HG03135 (cell line): ENCODE data around the gene ZFYVE28.
"Not testable (repeated sequence)": the region's sequence is repeated elsewhere in the genome, so short reads cannot be mapped to it uniquely, and the experiment has no call there.

Source experiments
- ATAC-seq: cut with Tn5 transposase; IDR thresholded peaks from one replicate; pipeline ENCODE4 v1.9.1; 2021; ENCODE audit warnings: mild to moderate bottlenecking, moderate library complexity; ENCODE audit not compliant: unreplicated experiment

Gene ZFYVE28

DNA sequence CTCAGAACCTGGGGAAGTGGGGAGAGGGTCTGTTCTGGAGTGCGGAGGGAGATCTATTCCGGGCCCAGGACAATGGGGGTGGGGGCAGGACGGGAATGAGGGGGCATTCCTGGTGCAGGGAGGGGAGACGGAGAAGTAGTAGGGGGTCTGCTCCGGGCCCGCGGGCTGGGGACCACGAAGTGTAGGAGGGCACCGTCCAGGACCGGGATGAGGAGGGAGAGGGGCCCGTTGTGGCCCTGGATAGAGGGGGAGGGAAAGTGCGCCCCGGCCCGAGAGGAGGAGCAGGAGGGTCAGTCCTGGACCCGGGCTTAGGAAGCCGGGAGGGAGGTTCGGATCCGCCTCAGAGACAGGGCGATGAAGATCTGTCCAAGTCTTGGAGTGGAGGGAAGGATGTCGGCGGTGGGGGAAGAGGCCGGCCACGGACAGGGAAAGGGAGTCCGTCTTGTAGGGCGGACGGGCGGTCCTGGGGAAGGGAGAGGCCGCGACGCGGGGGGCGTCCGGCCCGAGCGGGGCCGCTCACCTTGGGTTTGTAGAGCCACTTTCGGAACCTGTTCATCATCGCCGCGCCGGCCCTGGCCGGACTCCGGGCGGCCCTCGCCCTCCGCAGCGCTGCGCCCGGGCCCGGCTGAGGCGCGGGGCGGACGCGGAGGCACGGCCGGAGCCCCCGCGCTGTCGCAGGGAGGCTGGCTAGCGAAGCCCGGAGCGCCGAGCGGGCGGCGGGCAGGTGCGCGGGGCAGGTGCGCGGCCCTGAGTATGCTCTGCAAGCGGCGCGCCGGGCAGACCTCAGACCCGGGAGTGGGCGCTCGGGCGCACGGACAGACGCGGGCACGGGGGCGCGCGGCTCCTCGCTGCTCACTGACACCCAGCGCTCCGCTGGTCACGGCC lies at the start of gene ZFYVE28:
TSS of gene ZFYVE28 (minus strand) at position 881 of the 885 bp plus-strand sequence. CDS start at position 559, 322 bp downstream.
- ATAC-seq = peak; percentile 23

DNA sequence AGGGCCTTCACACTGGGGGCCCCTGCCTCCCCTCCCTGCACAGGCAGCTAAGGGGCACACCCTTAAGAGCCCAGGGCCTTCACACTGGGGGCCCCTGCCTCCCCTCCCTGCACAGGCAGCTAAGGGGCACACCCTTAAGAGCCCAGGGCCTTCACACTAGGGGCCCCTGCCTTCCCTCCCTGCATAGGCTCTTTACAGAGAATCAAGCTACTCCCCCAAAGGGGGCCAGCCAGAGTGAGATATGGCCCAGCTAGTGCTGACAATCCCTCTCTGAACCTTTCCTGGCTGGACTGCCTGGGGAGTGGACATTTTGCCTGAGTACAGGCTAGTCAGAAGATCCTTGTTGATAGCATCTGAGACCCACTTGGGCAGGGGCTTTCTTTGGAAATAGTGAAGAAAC lies 47.1 kb upstream of the ZFYVE28 start:
- not testable (repeated sequence) for ATAC-seq

DNA sequence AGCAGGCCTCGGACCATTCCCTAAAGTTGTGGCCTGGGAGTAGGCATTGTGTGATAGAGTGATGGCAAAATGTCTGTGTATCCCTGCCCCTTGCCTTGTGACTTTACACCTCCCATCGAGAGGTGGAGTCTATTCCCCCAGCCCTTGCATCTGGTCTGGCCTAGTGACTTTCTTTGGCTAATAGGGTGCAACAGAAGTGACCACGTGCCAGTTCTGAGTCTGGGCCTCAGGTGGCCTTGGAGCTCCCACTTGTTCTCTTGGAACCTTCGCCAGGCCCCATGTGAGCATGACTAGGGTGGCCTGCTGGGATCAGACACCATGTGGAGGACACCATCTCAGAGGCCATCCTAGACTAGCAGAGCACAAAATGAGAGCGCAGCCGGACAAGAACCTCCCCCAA lies 46.6 kb upstream of the ZFYVE28 start:
- ATAC-seq = no peak

DNA sequence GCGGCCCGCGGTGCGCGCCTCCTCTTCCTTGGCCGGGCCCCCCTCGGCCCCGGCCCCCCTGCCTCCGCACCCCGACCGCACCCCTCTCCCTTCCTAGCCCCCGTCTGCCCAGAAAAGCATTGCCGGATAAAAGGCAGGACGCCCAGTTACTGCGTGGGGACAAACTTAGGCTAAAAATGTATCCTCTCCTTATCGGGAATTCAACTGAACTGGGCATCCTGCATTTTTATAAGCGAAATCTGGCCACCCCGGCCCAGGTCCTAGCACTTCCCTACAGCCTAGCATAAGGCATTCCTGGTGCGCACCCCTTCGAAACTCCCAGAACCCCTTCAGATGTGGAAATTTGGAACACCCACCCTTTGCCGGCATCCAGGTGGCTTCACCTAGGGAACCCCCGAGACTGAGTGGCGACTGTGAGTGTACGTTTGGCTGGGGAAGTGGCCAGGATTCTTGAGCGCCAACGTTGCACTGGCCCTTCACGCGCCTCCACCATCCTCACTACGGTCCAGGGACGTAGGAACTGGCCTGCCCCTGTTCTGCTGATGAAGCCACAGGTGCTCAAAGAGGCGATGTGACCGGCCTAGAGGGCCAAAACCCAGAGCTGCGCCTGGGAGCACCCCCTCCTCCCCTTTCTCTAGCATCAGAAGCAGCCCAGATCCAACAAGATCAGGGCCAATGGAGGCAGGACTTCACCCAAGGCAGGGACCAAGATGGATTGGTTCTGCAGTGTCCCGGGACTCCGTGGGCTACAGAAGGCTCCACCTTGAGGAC lies 44.7 kb upstream of the ZFYVE28 start:
- no peak for ATAC-seq

DNA sequence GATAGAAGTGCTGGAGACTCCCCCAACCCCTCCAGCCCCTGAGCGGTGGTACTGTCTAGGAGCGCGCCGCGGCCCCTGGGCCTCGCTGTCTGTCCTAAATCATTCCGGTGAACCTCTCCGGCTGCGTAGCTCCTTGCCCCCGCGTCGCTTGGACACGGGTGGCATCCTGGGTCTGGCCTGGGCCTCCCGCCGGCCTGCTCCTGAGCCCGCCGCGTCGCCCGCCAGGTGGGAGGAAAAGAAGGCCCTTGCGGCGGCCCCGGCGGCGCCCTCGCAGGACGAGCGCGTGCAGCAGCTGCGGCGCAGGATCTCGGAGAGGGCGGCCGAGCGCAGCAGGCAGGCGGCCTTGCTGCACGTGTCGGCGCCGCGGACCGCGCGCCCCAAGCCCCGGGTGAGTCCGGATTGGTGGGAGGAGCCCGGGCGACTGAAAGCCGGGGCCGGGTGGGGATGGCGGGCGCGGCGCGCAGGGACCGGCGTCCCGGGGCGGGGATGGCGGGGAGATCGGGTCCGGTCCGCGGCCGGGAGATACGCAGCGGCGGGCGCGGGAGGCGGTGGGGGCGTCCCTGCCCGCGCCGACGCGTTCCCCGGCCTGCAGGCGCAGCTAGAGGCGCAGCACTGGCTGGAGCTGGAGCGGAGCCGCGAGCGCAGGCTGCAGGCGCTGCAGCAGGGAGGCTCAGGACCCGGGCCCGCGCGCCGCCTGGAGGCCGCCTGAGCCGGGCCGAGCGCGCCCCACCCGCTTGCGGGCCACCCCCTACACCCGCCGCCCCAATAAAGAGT lies 44.0 kb upstream of the ZFYVE28 start:
- ATAC-seq = peak; percentile 69

DNA sequence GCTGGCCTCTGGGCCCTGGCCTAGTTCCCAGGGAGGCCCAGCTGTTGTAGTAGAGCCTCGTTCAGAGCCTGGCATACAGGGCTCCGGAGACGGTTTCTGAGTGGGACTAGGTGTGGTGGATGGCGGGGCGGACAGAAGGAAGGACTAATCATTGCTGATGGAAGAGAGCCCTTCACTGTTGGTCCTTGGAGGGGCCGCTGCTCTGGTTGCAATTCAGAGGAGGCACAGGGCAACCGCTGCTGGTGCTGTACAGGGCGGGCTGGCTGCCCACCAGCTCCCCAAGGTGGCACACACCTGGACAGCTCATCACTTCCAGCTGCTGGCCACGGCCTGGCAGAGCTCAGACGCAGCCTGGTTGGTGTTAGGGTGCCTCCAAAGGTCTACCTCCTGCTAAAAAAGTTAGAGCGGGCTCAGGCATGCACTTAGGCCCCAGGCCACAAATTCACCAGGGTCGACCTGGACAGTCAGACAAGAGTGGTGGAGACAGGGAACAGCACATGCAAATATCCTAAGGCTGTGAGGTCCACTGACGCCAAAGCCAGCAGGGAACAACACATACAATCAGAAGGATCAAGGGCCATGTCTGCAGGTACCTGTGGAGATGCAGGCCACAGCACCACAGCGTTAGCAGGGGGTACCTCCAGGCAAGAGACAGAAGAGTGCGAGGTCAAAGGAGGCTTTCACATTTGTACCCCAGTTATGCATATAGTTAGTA lies 43.0 kb upstream of the ZFYVE28 start:
- no peak for ATAC-seq

DNA sequence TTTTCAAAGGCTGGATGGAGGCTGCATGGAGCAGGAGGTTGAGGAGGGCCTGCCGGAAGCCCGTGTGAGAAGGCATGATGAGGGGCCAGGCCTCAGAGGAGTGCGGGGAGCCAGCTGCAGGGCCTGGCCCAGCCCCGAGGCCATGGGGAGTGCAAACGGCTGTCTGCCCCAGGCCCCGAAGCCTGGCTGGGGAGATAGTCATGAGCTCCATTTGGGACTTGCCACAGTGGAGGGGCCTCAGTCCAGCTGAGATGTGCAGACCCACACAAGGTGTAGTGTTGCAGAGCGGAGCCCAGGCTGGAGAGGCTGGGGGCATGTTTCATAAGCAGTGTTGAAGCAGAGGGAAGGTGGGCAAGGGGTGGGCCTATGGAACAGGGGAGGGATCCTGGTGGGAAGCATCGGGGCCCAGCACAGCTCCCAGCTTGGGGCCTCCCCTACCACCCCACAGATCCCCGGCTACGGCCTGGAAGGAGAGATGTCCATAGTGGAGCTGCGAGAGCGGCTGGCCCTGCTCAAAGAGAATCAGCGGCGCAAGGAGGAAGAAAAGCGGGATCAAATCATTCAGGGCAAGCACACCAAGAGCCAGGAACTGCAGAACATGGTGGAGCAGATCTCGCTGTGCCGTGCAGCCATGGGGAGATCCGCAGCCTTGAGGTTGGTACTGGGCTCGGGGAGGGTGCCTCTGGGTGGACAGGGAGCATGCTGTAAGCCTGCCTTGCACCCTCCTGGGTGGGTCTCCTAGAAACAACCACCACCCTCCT lies 41.3 kb upstream of the ZFYVE28 start:
- no peak for ATAC-seq

DNA sequence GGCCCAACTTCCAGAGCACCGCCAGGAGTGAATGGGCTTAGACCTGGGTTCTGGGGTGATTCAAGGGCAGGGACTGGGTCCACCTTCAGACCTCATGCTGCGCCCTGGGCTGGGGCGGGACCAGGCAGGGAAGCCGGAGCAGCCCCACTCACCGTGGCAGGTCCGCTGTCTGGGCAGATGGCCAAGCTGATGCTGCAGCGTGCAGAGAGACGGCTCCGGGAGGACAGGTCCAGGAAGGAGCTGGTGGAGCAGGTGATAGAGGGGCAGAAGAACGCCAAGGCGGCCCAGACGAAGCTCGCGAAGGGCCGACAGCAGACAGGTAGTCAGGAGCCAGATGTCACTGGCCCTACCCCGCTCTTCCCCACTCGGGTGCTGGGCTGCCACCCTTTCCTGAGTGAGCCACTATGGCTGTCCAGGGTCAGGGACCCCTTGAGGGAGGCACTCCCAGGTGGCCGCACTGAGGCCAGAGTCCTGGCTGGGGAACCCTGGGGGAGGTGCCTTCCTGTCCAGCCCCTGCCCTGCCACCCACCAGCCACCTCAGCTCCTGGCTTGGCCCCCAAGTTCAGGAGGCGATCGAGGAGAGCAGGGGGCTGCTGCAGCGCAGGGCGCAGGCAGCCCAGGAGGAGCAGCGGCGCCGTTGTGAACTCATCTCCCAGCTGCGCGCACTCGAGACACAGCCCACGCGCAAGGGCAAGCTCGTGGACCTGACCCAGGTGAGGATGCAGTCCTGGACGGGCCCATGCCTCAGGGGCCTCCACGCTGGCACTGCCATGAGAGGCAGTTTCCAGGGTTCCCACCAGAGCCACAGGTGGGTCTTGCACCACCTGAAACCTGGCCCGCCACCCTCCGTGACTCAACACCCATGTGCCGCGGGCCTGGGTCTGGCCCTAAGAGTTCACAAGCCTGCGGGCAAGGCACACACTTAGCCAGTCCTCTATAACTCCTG lies 40.4 kb upstream of the ZFYVE28 start:
- ATAC-seq = no peak

DNA sequence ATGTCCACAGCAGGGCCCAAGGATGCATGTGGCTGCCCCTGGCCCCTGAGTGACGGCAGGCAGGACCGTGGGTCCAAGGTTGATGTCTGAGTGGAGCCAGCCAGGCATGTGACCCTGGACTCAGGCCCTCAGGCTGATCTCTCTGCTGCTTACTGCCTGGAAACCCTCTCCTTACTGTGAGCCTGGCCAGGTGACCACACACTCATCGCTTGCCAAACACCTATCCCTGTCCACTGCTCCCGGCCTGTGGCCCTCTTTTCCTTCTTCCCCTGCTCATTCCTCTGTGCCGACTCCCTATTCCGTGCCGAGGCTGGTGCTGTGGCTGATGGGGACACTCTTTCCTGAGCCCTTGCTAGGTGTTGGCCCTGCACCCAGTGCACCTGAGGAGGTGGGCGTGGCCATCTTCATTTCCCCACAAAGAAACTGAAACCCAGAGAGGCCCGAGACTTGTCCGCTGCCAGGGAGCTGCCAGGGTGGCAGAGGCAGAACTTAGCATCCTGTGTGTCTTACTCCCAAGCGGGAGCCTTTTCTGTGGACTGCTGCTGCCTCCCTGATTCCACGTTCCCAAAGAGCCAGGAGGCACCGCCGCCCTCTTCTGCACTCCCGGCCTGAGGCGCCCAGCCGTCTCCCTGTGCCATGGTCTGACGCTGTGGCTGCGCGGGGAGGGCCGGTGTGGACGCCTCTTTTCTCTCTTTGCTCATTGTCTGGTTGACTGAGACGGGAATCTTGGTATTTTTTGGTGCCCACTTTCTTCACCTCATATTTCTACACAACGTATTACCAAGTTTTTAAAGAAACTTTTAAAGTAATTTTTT lies 39.2 kb upstream of the ZFYVE28 start:
- ATAC-seq = no peak

DNA sequence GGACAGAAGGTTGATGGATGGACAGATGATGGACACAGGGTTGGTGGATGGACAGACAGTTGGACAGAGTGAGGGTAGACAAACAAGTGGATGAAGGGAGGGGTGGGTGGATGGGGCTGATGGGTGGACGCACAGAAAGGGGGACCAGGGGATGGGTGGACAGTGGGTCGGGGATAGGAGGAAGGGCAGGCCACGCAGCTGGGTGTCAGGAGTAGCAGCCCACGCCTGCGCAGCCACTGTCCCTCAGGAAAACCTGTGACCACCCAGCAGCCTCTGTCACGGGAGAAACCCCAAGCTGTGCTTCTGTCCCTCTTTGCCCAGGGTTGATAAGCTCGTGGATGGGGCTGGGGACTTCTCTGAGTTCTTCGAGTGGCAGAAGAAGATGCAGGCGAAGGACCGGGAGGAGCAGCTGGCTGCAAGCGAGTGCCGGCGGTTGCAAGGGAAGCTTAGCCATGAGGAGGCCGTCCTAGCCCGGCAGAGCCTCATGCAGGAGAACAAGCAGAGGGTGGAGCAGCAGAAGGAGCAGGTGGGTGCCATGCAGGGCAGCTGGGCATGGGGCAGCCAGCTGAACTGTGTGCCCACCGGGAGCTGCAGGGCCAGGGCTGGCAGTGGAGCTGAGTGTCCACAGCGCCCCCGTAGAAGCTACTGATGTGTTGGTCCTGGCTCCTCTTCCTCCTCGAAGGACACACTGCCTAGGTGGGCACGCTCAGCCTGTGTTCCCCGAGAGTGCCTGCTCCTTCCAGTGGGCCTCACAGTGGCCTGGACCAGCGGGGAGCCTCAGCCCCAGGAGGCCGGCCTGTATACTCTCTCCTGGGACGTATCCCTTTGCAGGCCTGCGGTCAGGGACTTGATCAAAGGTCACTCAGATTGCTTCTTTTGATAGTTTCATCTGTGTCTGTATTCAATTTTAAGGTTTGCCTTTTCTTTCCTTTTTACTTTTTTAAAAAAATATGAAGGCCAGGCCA lies 33.7 kb upstream of the ZFYVE28 start:
- ATAC-seq = no peak

DNA sequence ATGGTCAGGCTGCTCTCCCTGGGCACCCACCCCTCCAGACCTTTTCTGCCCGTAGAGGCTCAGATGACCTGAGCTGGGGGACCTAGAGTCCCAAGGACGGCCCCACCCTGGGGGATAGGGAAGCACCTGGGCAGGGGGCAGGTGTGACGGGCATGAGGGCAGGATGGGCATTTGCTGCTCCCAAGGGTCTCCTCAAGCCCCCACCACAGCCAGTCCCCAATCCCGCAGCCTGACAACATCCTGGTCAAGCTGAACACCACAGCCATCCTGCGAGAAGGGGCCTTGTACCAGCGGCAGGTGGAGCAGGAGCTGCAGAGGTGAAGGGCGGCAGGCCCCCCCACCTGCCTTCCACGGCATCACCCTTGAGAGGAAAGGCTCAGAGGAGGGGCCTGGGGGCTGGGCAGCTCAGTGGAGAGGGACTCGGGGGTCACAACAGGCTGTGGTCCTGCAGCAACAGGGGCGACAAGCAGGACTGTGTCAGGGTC lies 32.6 kb upstream of the ZFYVE28 start:
- ATAC-seq = no peak

DNA sequence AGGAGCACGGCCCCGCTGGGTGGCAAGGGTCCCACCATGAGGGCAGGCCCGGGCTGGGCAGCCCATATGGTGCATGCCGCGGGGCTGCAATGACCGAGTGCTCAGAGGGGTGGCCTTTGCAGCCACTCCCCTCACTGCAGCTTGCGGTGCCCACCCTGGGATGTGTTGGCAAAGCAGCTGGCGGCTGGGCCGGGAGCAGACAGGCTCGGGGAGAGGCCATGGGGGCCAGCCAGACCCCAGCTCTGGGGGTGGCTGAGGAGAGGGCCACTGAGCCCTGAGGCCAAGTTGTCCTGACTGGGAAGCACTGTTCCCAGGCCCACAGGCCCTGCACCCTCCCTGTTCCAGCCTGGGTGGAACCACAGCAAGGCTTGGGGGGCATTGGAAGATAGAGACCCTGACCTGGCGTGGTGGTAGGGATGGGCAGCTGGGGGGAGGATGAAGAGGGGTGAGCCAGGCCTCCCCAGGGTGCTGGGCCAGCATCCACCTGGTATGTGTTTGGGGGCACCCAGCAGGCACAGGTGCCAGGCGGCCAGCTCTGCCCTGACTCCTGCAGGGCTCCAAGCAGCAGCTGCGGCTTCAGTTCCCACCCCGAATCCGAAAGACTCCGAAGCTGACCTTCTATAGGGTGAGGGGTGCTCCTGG lies 32.1 kb upstream of the ZFYVE28 start:
- ATAC-seq = no peak

DNA sequence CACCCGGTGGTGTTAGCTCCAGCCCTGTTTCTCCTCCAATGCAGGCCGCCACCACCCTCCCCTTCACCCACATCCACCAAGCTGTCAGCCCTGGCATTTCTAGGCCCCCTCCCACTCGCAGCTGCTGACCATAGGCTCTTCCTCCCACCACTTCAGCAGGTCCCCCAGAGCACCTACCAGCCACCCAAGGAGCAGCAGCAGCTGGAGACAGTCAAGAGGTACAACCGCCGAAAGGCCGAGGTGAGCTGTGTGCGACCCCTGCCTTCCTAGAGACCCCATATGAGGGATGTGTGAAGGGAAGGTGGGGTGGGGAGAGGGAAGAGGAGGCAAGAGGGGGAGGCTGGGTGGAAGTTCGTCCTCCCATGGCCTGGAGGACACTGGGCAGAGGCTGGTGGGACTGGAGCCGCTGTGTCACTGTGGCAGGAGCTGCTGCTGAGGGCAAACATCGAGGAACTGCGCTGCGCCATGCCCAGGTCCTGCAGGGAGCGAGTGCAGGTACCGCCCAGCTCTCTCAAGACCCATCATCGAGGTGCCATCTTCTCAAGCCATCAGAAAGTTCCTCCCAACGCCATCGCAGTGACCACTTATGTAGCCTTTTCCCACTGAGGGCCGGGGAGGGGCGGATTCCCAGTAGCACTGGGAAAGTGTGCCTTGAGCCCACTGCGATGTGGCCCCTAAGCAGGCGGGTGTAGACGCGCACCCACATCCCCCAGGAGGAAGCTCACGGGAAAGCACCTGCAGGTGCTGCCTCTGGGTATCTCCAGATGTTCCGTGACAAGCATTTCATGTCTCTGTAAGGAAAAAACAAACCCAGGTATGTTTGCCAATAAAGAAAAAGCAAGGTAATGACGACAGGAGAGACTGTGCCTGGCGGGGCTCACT lies 31.3 kb upstream of the ZFYVE28 start:
- no peak for ATAC-seq

DNA sequence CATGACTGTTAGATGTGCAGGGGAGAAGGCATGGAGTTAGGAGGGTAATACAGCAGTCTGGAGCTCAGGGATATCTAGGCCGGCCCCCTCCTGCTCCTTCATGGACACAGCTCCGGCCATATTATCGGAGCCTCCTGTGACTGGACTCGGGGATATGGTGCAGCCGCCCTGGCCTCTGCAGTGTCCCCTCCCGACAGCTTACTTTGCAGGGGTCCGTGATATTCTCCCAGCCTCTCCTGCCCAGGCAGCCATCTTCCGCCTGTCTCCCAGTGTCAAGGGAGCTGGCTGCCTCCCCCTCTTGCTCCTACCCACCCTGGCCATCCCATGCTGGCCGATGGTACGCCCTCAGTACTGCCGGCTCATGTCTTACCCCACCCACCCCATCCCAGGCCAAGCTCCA lies 30.6 kb upstream of the ZFYVE28 start:
- no peak for ATAC-seq

DNA sequence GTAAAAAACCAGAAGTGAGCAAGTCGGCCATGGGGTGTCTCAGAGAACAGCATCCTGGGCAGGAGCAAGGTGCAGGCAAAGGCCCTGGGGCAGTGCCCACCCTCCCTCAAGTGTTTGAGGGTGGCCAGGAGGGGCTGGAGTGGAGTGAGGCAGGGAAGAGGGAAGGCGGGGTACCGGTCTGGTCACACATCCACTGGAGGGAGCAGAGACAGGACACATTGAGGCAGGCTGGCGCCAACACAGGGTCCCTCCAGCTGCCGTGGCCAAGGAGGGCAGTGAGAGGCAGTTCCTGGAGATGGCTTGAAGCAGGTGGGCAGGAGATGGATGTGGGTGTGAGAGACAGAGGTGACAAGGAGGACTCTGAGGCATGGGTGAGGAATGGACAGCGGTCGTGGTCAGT lies 30.1 kb upstream of the ZFYVE28 start:
- ATAC-seq = no peak
